ENCODE measurements around the gene GHRHR. TPM values are rescaled to one million over a fixed set of nuclear protein-coding genes. Genes with fewer than 3 reads are reported as not detected.

Gene GHRHR
- total and polyA plus RNA-seq, 2 experiments from 2014 or later, result not detected

GRCh38 chr7:30938435-30939316, 25.1 kb upstream of the GHRHR start:
- Histone ChIP-seq H3K4me2 (ENCODE audit: unreplicated experiment) (no peak overlapping the region), H3K9me3 (ENCODE audit: low read depth) (no peaks in the 10 kb centered on the region), H3K4me1 (ENCODE audit: insufficient read depth) (no peaks in the 10 kb centered on the region), H3K9me2 (ENCODE audit: insufficient read depth) (no peaks in the 10 kb centered on the region), H3K79me2 (ENCODE audit: insufficient read depth) (no peaks in the 10 kb centered on the region), H3K4me3 (no peak overlapping the region), H3K27ac (no peak overlapping the region), H3K27me3 (replicated peaks; ENCODE audit: insufficient read depth) (peaks cover 53% of the 10 kb centered on the region), H4K20me1 (ENCODE audit: insufficient read depth) (no peaks in the 10 kb centered on the region), H3F3A (ENCODE audit: insufficient read depth) (no peaks in the 10 kb centered on the region), H3K9ac (no peak overlapping the region), H2AFZ (no peak overlapping the region), H3K36me3 (ENCODE audit: low read depth) (no peaks in the 10 kb centered on the region)
- in situ Hi-C loops (cut with MboI), result no loop called here
- 25 to 27% methylated on average over 24 to 25 of the region's 25 CpGs for WGBS, 2 experiments (ENCODE audit: low coverage in 1 of 2, low lambda C conversion rate in 2 of 2, missing lambda C conversion rate in 2 of 2)
- no peak for TF ChIP-seq EZH2phosphoT487 (IDR thresholded peaks at IDR 0.05; ENCODE audit: insufficient read depth, low read depth)
- TF ChIP-seq EZH2 (IDR thresholded peaks at IDR 0.05; ENCODE audit: insufficient read depth, poor library complexity, severe bottlenecking), result no peak
- peak; percentile 62 for DNase-seq

GRCh38 chr7:30941582-30942323, 22.0 kb upstream of the GHRHR start:
- Histone ChIP-seq H3K9me3 (ENCODE audit: low read depth) (peaks cover 6% of the 10 kb centered on the region), H3F3A (ENCODE audit: insufficient read depth) (no peaks in the 10 kb centered on the region), H3K4me1 (ENCODE audit: insufficient read depth) (no peaks in the 10 kb centered on the region), H3K4me3 (no peak overlapping the region), H3K27ac (no peak overlapping the region), H3K9me2 (ENCODE audit: insufficient read depth) (no peaks in the 10 kb centered on the region), H3K79me2 (ENCODE audit: insufficient read depth) (no peaks in the 10 kb centered on the region), H3K27me3 (replicated peaks; ENCODE audit: insufficient read depth) (peaks cover 68% of the 10 kb centered on the region), H2AFZ (no peak overlapping the region), H4K20me1 (ENCODE audit: insufficient read depth) (no peaks in the 10 kb centered on the region), H3K36me3 (ENCODE audit: low read depth) (no peaks in the 10 kb centered on the region), H3K9ac (no peak overlapping the region), H3K4me2 (ENCODE audit: unreplicated experiment) (no peak overlapping the region)
- WGBS, 2 experiments (ENCODE audit: low coverage in 1 of 2, low lambda C conversion rate in 2 of 2, missing lambda C conversion rate in 2 of 2), result 26 to 28% methylated on average over 8 of the region's 8 CpGs
- DNase-seq, result no peak
- in situ Hi-C loops (cut with MboI), result no loop called here
- TF ChIP-seq EZH2 (IDR thresholded peaks at IDR 0.05; ENCODE audit: insufficient read depth, poor library complexity, severe bottlenecking) (no peak), EZH2phosphoT487 (IDR thresholded peaks at IDR 0.05; ENCODE audit: insufficient read depth, low read depth) (no peak)

- H3K27me3 ChIP-seq (replicated peaks; ENCODE audit: insufficient read depth), result peaks cover 29% of the 10 kb centered on the region
- H3K36me3 ChIP-seq (ENCODE audit: low read depth), result no peaks in the 10 kb centered on the region
- no peak overlapping the region for H3K4me3 ChIP-seq
- no peaks in the 10 kb centered on the region for H3K79me2 ChIP-seq (ENCODE audit: insufficient read depth)
- H3K4me2 ChIP-seq (ENCODE audit: unreplicated experiment), result no peak overlapping the region
- no peaks in the 10 kb centered on the region for H3F3A ChIP-seq (ENCODE audit: insufficient read depth)
- no peak overlapping the region for H3K27ac ChIP-seq
- H2AFZ ChIP-seq, result no peak overlapping the region
- no peaks in the 10 kb centered on the region for H3K9me3 ChIP-seq (ENCODE audit: low read depth)
- H4K20me1 ChIP-seq (ENCODE audit: insufficient read depth), result no peaks in the 10 kb centered on the region
- in situ Hi-C loops (cut with MboI), result no loop called here
- no peaks in the 10 kb centered on the region for H3K9me2 ChIP-seq (ENCODE audit: insufficient read depth)
- no peak for TF ChIP-seq EZH2phosphoT487 (IDR thresholded peaks at IDR 0.05; ENCODE audit: insufficient read depth, low read depth)
- TF ChIP-seq EZH2 (IDR thresholded peaks at IDR 0.05; ENCODE audit: insufficient read depth, poor library complexity, severe bottlenecking), result no peak
- no peak for DNase-seq
- no peaks in the 10 kb centered on the region for H3K4me1 ChIP-seq (ENCODE audit: insufficient read depth)
- H3K9ac ChIP-seq, result no peak overlapping the region
These were observed 13.6 kb upstream of the GHRHR start for GRCh38 chr7:30950197-30950596.

GRCh38 chr7:30954914-30955313, 8.8 kb upstream of the GHRHR start:
- WGBS, 2 experiments (ENCODE audit: low coverage in 1 of 2, low lambda C conversion rate in 2 of 2, missing lambda C conversion rate in 2 of 2), result 15 to 18% methylated on average over 4 of the region's 4 CpGs
- H3K9me3 ChIP-seq (ENCODE audit: low read depth), result no peaks in the 10 kb centered on the region
- H3K9me2 ChIP-seq (ENCODE audit: insufficient read depth), result no peaks in the 10 kb centered on the region
- H2AFZ ChIP-seq, result no peak overlapping the region
- no peak for DNase-seq
- no peaks in the 10 kb centered on the region for H3K36me3 ChIP-seq (ENCODE audit: low read depth)
- H3K27ac ChIP-seq, result no peak overlapping the region
- no peaks in the 10 kb centered on the region for H3K4me1 ChIP-seq (ENCODE audit: insufficient read depth)
- in situ Hi-C loops (cut with MboI), result no loop called here
- peaks cover 19% of the 10 kb centered on the region for H3K27me3 ChIP-seq (replicated peaks; ENCODE audit: insufficient read depth)
- H3K79me2 ChIP-seq (ENCODE audit: insufficient read depth), result no peaks in the 10 kb centered on the region
- H3K4me3 ChIP-seq, result no peak overlapping the region
- no peaks in the 10 kb centered on the region for H4K20me1 ChIP-seq (ENCODE audit: insufficient read depth)
- H3K9ac ChIP-seq, result no peak overlapping the region
- H3K4me2 ChIP-seq (ENCODE audit: unreplicated experiment), result no peak overlapping the region
- no peaks in the 10 kb centered on the region for H3F3A ChIP-seq (ENCODE audit: insufficient read depth)
- TF ChIP-seq EZH2 (IDR thresholded peaks at IDR 0.05; ENCODE audit: insufficient read depth, poor library complexity, severe bottlenecking) (no peak), EZH2phosphoT487 (IDR thresholded peaks at IDR 0.05; ENCODE audit: insufficient read depth, low read depth) (no peak)

All from GM23248 (cell line).